ENCODE results near the gene FAM184B.

DNA sequence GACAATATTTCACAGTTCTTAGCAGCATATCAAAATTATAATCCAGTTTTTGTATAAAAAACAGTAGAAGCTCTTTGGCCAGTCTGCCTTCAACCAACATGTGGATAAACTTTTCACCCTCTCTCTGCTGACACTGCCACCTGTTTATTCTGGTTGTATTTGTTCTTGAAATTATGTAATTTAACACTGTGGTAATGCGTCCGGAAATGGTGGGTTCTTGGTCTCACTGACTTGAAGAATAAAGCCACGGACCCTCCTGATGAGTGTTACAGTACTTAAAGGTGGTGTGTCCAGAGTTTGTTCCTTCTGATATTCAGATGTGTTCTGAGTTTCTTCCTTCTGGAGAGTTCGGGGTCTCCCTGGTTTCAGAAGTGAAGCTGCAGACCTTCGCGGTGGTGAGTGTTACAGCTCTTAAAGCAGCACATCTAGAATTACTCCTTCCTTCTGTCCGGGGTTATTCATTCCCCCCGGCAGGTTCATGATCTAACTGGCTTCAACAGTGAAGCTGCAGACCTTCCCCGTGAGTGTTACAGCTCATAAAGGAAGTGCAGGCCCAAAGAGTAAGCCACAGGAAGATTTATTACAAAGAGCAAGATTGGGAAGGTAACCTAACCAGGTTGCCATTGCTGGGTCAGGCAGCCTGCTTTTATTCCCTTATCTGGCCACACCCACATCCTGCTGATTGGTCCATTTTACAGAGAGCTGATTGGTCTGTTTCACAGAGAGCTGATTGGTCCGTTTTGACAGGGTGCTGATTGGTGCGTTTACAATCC, 15.7 kb downstream of the FAM184B start:
- TF ChIP-seq, protein P1, sequence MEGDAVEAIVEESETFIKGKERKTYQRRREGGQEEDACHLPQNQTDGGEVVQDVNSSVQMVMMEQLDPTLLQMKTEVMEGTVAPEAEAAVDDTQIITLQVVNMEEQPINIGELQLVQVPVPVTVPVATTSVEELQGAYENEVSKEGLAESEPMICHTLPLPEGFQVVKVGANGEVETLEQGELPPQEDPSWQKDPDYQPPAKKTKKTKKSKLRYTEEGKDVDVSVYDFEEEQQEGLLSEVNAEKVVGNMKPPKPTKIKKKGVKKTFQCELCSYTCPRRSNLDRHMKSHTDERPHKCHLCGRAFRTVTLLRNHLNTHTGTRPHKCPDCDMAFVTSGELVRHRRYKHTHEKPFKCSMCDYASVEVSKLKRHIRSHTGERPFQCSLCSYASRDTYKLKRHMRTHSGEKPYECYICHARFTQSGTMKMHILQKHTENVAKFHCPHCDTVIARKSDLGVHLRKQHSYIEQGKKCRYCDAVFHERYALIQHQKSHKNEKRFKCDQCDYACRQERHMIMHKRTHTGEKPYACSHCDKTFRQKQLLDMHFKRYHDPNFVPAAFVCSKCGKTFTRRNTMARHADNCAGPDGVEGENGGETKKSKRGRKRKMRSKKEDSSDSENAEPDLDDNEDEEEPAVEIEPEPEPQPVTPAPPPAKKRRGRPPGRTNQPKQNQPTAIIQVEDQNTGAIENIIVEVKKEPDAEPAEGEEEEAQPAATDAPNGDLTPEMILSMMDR (IDR thresholded peaks at IDR 0.05) = no peak
- TF ChIP-seq, protein P2, sequence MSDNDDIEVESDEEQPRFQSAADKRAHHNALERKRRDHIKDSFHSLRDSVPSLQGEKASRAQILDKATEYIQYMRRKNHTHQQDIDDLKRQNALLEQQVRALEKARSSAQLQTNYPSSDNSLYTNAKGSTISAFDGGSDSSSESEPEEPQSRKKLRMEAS (CRISPR knock-in tag; IDR thresholded peaks at IDR 0.05) = no peak
- no peak for TF ChIP-seq SMAD3 (CRISPR knock-in tag; IDR thresholded peaks at IDR 0.05; ENCODE audit: borderline replicate concordance)
- TF ChIP-seq, protein P3, sequence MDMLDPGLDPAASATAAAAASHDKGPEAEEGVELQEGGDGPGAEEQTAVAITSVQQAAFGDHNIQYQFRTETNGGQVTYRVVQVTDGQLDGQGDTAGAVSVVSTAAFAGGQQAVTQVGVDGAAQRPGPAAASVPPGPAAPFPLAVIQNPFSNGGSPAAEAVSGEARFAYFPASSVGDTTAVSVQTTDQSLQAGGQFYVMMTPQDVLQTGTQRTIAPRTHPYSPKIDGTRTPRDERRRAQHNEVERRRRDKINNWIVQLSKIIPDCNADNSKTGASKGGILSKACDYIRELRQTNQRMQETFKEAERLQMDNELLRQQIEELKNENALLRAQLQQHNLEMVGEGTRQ (CRISPR knock-in tag; IDR thresholded peaks at IDR 0.05) = no peak
- TF ChIP-seq, protein P4, sequence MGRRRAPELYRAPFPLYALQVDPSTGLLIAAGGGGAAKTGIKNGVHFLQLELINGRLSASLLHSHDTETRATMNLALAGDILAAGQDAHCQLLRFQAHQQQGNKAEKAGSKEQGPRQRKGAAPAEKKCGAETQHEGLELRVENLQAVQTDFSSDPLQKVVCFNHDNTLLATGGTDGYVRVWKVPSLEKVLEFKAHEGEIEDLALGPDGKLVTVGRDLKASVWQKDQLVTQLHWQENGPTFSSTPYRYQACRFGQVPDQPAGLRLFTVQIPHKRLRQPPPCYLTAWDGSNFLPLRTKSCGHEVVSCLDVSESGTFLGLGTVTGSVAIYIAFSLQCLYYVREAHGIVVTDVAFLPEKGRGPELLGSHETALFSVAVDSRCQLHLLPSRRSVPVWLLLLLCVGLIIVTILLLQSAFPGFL (CRISPR knock-in tag; IDR thresholded peaks at IDR 0.05; ENCODE audit: borderline replicate concordance) = no peak

Measured in WTC11 (cell line).